H1 (cell line): Measurements from ENCODE around the gene ZP2.

Experiments
- BRCA1 ChIP-seq: IDR thresholded peaks from 2 replicates; pipeline ENCODE4 v1.6.1; 2012; ENCODE audit warnings: low read depth, low read length, improper control_type of control experiment
- EP300 ChIP-seq, 2 experiments: IDR thresholded peaks; 1 replicate in 1 of 2; 2 replicates in 1 of 2; pipeline ENCODE4 v1.6.1; 2011 to 2012; ENCODE audit warnings: low read depth in 2 of 2, low read length in 2 of 2, mild to moderate bottlenecking in 2 of 2, borderline replicate concordance in 1 of 2, inconsistent platforms in 1 of 2, moderate library complexity in 1 of 2
- MAFK ChIP-seq: IDR thresholded peaks from 2 replicates; pipeline ENCODE4 v1.6.1; 2012; ENCODE audit warnings: low read depth, mild to moderate bottlenecking, improper control_type of control experiment, low read length
- RAD21 ChIP-seq, 2 experiments: IDR thresholded peaks in 1 of 2; conservative IDR thresholded peaks in 1 of 2; 2 replicates each; pipeline ENCODE4 v1.6.1; 2011; ENCODE audit warnings: low read depth in 2 of 2, low read length in 2 of 2, improper control_type of control experiment in 1 of 2, inconsistent platforms in 1 of 2, mild to moderate bottlenecking in 1 of 2, moderate library complexity in 1 of 2
- SIN3A ChIP-seq, 2 experiments: IDR thresholded peaks in 1 of 2; conservative IDR thresholded peaks in 1 of 2; 2 replicates each; pipeline ENCODE4 v1.6.1; 2011 to 2012; ENCODE audit warnings: low read length in 2 of 2, improper control_type of control experiment in 1 of 2, low read depth in 1 of 2, mild to moderate bottlenecking in 1 of 2
- ZNF274 ChIP-seq: IDR thresholded peaks from 2 replicates; pipeline ENCODE4 v1.7.0; 2012; ENCODE audit warnings: low read length, borderline replicate concordance; ENCODE audit errors: extremely low read depth
- TF ChIP-seq, protein P1 (sequence below), 3 experiments: IDR thresholded peaks; 1 replicate in 2 of 3; 2 replicates in 1 of 3; pipeline versions ENCODE4 v1.5.1 to v1.6.1; 2011; ENCODE audit warnings: low read length in 3 of 3, mild to moderate bottlenecking in 3 of 3, inconsistent platforms in 2 of 3, low read depth in 1 of 3, moderate library complexity in 1 of 3; ENCODE audit not compliant: insufficient read depth in 1 of 3; ENCODE audit errors: control extremely low read depth in 1 of 3
- TF ChIP-seq, protein P2 (sequence below): IDR thresholded peaks from 2 replicates; pipeline ENCODE4 v1.6.1; 2011; ENCODE audit warnings: low read depth, mild to moderate bottlenecking, low read length; ENCODE audit not compliant: insufficient read depth

DNA sequence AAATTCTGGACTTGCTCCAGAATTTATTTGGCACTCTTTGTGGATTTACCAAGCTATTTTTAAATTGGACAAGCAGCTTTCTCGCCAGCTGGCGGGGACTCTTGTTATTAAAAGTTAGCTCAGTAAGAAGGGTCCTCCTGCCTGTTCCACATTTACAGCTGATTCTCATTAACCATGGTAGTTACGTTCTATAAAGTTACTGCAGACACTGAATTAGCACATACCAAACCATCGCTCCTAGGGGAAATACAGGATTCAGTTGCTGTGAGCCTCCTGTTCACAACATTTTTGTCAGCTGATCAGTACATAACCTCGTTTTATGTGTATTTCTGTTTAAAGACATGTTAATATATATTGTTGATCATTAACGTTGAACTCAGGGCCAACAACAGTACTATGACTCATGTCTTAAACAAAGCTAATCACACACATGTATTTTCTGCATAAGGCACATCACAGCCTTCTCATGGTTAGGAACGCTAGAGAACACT, 48.7 kb downstream of the ZP2 start:
- TF ChIP-seq, protein P1, sequence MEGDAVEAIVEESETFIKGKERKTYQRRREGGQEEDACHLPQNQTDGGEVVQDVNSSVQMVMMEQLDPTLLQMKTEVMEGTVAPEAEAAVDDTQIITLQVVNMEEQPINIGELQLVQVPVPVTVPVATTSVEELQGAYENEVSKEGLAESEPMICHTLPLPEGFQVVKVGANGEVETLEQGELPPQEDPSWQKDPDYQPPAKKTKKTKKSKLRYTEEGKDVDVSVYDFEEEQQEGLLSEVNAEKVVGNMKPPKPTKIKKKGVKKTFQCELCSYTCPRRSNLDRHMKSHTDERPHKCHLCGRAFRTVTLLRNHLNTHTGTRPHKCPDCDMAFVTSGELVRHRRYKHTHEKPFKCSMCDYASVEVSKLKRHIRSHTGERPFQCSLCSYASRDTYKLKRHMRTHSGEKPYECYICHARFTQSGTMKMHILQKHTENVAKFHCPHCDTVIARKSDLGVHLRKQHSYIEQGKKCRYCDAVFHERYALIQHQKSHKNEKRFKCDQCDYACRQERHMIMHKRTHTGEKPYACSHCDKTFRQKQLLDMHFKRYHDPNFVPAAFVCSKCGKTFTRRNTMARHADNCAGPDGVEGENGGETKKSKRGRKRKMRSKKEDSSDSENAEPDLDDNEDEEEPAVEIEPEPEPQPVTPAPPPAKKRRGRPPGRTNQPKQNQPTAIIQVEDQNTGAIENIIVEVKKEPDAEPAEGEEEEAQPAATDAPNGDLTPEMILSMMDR (IDR thresholded peaks at IDR 0.05; ENCODE audit: control extremely low read depth in 1 of 3, insufficient read depth in 1 of 3, low read depth in 1 of 3, low read length in 3 of 3), result no peak
- TF ChIP-seq EP300 (IDR thresholded peaks at IDR 0.05; ENCODE audit: borderline replicate concordance in 1 of 2, low read depth in 2 of 2, low read length in 2 of 2) (no peak), BRCA1 (no peak), ZNF274 (no peak), SIN3A (conservative IDR thresholded peaks at IDR 0.05 in 1 of 2, IDR thresholded peaks at IDR 0.05 in 1 of 2; ENCODE audit: low read depth in 1 of 2, low read length in 2 of 2) (no peak), MAFK (no peak), RAD21 (IDR thresholded peaks at IDR 0.05 in 1 of 2, conservative IDR thresholded peaks at IDR 0.05 in 1 of 2; ENCODE audit: low read depth in 2 of 2, low read length in 2 of 2) (no peak)
- TF ChIP-seq, protein P2, sequence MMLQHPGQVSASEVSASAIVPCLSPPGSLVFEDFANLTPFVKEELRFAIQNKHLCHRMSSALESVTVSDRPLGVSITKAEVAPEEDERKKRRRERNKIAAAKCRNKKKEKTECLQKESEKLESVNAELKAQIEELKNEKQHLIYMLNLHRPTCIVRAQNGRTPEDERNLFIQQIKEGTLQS, result no peak
